ENCODE measurements around the gene TAF12. TPM values are rescaled to one million over a fixed set of nuclear protein-coding genes. Genes with fewer than 3 reads are reported as not detected.

The TAF12 gene
- 11.4 to 14.7 TPM (median 13.1 TPM) in 5 replicates for total RNA-seq (2022; extraction: Qiagen RNA extraction; ENCODE audit: low read depth)

GRCh38 chr1:28642847-28643635, at the start of gene TAF12:
Gene TAF12 (minus strand): TSS chr1:28643067. CDS start chr1:28622081, 20,986 bp downstream.

GRCh38 chr1:28668191-28668955, 25.5 kb upstream of the TAF12 start, which contains the start of gene GMEB1:
Gene GMEB1 (plus strand): TSS chr1:28668784. CDS start chr1:28683613, 14,829 bp downstream.

GRCh38 chr1:28648474-28649198, 5.8 kb upstream of the TAF12 start, which contains the start of gene RNU11:
Gene RNU11 (plus strand): TSS chr1:28648600.

GRCh38 chr1:28591708-28592320, 51.1 kb downstream of the TAF12 start, which contains the start of gene RAB42:
Gene RAB42 (plus strand): TSS chr1:28592265. CDS start chr1:28592512, 247 bp downstream.

Other genes with a start within 250 kb of the TAF12 start
- gene RCC1, start 137.0 kb downstream of the TAF12 start, total RNA-seq (2022; extraction: Qiagen RNA extraction; ENCODE audit: low read depth): 72.0 to 85.1 TPM (median 73.3 TPM) in 5 replicates
- 17.9 to 28.0 TPM (median 25.8 TPM) in 5 replicates for gene TRNAU1AP, start 90.0 kb downstream of the TAF12 start, total RNA-seq (2022; extraction: Qiagen RNA extraction; ENCODE audit: low read depth)
- 2.7 to 4.0 TPM (median 3.2 TPM) in 5 replicates for gene RAB42, start 50.8 kb downstream of the TAF12 start, total RNA-seq (2022; extraction: Qiagen RNA extraction; ENCODE audit: low read depth)
- gene RNU11, start 5.5 kb upstream of the TAF12 start, total RNA-seq (2022; extraction: Qiagen RNA extraction; ENCODE audit: low read depth): not detected in 5 replicates
- 5.8 to 6.6 TPM (median 6.1 TPM) in 5 replicates for gene GMEB1, start 25.7 kb upstream of the TAF12 start, total RNA-seq (2022; extraction: Qiagen RNA extraction; ENCODE audit: low read depth)
- gene YTHDF2, start 93.9 kb upstream of the TAF12 start, total RNA-seq (2022; extraction: Qiagen RNA extraction; ENCODE audit: low read depth): 54.7 to 56.9 TPM (median 55.5 TPM) in 5 replicates
- gene OPRD1, start 169.1 kb upstream of the TAF12 start, total RNA-seq (2022; extraction: Qiagen RNA extraction; ENCODE audit: low read depth): 0.02 TPM in 3 of 5 replicates, not detected in the others

Measured in A549 treated with GW870086 at 1 μM for 4 hours (cell line).